SK-N-MC (cell line): ENCODE results near the gene APOLD1.

Experiments used
- EZH2 ChIP-seq: fragments of 200-600 bp; sonication (generic); IDR thresholded peaks from one replicate; pipeline ENCODE4 v1.6.1; 2017; ENCODE audit warnings: antibody characterized with exemption
- POLR2AphosphoS5 ChIP-seq: IDR thresholded peaks from 2 replicates; pipeline ENCODE4 v1.6.1; 2012; ENCODE audit warnings: mild to moderate bottlenecking, low read depth, low read length, borderline replicate concordance

- no peak for TF ChIP-seq EZH2
- TF ChIP-seq POLR2AphosphoS5, result no peak
Observed at GRCh38 chr12:12776261-12776660, 9.2 kb upstream of the APOLD1 start.
